ENCODE measurements around the gene CNTNAP2. TPM values are rescaled to one million over a fixed set of nuclear protein-coding genes. Genes with fewer than 3 reads are reported as not detected.

CNTNAP2 gene
- total and polyA plus RNA-seq, 3 donors from 2014 or later, result 4.3 to 6.1 (median 4.4) TPM

DNA sequence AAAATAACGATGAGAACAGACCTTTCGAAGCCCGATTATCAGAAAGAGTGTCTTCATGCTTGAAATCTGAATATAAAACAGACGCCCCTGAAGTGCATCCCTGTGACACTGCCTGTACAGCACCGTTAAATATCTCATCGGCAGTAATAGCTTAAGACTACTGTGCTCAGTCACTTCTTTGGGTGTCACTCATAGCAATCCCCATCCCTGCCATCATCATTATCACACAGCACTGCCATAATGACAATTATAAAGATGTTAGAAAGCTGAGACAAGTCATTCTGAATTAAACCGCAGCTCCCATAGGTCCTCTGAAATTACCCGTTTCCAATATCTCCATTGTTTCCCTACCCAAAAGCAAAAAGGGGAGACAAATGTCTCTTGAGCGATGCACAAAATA lies 1906.2 kb downstream of the CNTNAP2 start:
- no peaks in the 10 kb centered on the region for H3K4me1 ChIP-seq

DNA sequence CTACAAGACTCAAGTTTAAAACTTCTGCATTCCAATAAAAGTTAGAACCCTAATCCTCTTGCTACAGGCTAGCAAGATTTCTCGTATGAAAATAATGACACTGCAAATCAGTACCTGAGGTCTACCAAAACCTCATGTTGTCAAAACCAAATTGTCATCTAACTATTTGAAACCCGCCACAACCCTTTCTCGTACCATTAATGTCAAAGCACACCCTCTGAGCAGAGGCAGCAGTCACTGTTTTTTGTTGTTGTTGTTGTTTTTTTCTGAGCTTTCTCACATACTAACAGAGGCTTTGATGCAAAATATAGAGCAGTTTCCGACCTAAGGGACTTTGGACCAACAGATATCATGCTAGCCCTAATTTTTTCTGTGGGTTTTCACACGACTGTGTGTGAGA lies 1910.1 kb downstream of the CNTNAP2 start:
- H3K4me3 ChIP-seq, result no peak overlapping the region
- intact Hi-C loops (cut with DNase I; ENCODE audit: low total_unique reads), result no loop called here
- DNase-seq, result no peak
- no peak overlapping the region for H3K27ac ChIP-seq
- H3K36me3 ChIP-seq (ENCODE audit: low read depth, missing control alignments), result no peaks in the 10 kb centered on the region
- WGBS, 2 donors, result 79 to 89% methylated on average over 5 of the region's 5 CpGs
- TF ChIP-seq, protein P1, sequence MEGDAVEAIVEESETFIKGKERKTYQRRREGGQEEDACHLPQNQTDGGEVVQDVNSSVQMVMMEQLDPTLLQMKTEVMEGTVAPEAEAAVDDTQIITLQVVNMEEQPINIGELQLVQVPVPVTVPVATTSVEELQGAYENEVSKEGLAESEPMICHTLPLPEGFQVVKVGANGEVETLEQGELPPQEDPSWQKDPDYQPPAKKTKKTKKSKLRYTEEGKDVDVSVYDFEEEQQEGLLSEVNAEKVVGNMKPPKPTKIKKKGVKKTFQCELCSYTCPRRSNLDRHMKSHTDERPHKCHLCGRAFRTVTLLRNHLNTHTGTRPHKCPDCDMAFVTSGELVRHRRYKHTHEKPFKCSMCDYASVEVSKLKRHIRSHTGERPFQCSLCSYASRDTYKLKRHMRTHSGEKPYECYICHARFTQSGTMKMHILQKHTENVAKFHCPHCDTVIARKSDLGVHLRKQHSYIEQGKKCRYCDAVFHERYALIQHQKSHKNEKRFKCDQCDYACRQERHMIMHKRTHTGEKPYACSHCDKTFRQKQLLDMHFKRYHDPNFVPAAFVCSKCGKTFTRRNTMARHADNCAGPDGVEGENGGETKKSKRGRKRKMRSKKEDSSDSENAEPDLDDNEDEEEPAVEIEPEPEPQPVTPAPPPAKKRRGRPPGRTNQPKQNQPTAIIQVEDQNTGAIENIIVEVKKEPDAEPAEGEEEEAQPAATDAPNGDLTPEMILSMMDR (IDR thresholded peaks at IDR 0.05), result no peak
- TF ChIP-seq POLR2A (IDR thresholded peaks at IDR 0.05), result no peak
- no peaks in the 10 kb centered on the region for H3K9me3 ChIP-seq
- no peaks in the 10 kb centered on the region for H3K4me1 ChIP-seq
- no peaks in the 10 kb centered on the region for H3K27me3 ChIP-seq

More for the DNA sequence above, 1906.2 kb downstream of the CNTNAP2 start:
- 72 to 80% methylated on average over 9 of the region's 9 CpGs for WGBS, 2 donors
- Histone ChIP-seq H3K9me3 (no peaks in the 10 kb centered on the region), H3K4me3 (no peak overlapping the region), H3K36me3 (ENCODE audit: low read depth, missing control alignments) (no peaks in the 10 kb centered on the region), H3K27ac (no peak overlapping the region), H3K27me3 (no peaks in the 10 kb centered on the region)
- intact Hi-C loops (cut with DNase I; ENCODE audit: low total_unique reads), result no loop called here
- no peak for DNase-seq
- TF ChIP-seq POLR2A (IDR thresholded peaks at IDR 0.05), result no peak
- TF ChIP-seq, protein P1 (IDR thresholded peaks at IDR 0.05), result no peak

DNA sequence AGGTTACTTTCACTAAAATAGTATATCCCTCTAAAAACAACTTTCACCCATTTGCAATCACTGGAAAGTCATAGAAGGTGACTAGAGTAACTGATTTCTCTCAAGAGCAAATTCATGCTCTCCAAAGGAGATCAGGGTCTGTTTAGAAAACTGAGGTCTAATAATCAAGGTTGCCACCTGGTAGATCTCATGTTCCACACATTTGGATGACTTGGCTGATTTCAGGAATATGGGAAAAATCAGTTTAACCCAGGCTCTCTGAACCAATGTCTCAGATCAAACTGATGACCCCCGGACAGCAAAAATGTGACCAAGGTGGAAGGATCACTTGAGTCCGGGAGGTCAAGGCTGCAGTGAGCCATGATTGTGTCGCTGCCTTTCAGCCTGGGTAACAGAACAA lies 1911.6 kb downstream of the CNTNAP2 start:
- Histone ChIP-seq H3K27ac (no peak overlapping the region), H3K9me3 (no peaks in the 10 kb centered on the region), H3K27me3 (no peaks in the 10 kb centered on the region), H3K4me3 (no peak overlapping the region), H3K36me3 (ENCODE audit: low read depth, missing control alignments) (no peaks in the 10 kb centered on the region), H3K4me1 (no peaks in the 10 kb centered on the region)
- no peak for TF ChIP-seq POLR2A (IDR thresholded peaks at IDR 0.05)
- TF ChIP-seq, protein P1 (IDR thresholded peaks at IDR 0.05), result no peak
- WGBS, 2 donors, result 92 to 93% methylated on average over 3 of the region's 3 CpGs
- no peak for DNase-seq
- intact Hi-C loops (cut with DNase I; ENCODE audit: low total_unique reads), result no loop called here

DNA sequence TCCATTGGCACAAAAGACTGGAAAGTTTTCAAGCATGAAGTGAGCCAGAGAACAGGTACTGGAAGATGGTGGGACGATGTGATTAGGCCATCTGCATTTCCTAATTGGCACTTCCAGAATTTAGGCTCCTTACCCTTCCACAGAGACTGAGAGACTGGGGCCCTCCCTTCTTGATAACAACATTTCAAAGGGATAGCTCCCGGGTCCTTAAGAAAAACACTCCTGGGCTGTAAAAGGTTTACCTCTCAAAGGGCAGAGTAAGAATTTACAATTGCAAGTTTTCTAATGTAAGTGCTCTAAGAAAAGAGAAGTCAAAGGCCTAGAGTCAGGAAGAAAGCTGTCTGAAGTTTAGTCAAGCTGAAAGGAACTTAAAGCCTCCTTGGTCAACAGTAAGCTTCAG lies 1914.4 kb downstream of the CNTNAP2 start:
- WGBS, 2 donors, result 18 to 28% methylated on average over 2 of the region's 2 CpGs
- Histone ChIP-seq H3K27me3 (no peaks in the 10 kb centered on the region), H3K4me1 (no peaks in the 10 kb centered on the region), H3K4me3 (no peak overlapping the region), H3K9me3 (no peaks in the 10 kb centered on the region), H3K36me3 (ENCODE audit: low read depth, missing control alignments) (no peaks in the 10 kb centered on the region), H3K27ac (no peak overlapping the region)
- DNase-seq, result no peak
- no peak for TF ChIP-seq POLR2A (IDR thresholded peaks at IDR 0.05)
- TF ChIP-seq, protein P1 (IDR thresholded peaks at IDR 0.05), result no peak
- intact Hi-C loops (cut with DNase I; ENCODE audit: low total_unique reads), result no loop called here

DNA sequence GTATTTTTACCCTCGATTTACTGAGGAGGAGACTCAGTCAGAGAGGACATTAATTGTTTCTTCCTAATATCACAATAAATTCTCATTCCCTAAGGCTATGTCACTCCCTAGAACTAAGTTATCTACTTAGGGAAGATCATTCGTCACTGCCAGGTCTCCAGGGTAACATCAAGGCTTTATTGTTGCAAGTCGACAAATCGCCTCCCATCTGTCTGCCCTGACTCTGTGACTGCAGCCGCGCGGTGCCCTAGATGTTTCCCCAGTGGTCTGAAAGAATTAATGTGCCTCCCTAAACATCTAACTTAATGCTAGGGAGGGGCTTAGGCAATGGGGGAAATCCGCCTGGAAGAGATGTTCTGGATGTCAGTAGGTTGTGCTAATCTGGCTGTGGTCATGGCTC lies 1915.2 kb downstream of the CNTNAP2 start:
- Histone ChIP-seq H3K4me3 (no peak overlapping the region), H3K9me3 (no peaks in the 10 kb centered on the region), H3K36me3 (ENCODE audit: low read depth, missing control alignments) (no peaks in the 10 kb centered on the region), H3K27ac (no peak overlapping the region), H3K27me3 (no peaks in the 10 kb centered on the region), H3K4me1 (no peaks in the 10 kb centered on the region)
- intact Hi-C loops (cut with DNase I; ENCODE audit: low total_unique reads), result no loop called here
- 24 to 41% methylated on average over 8 of the region's 8 CpGs for WGBS, 2 donors
- no peak for TF ChIP-seq POLR2A (IDR thresholded peaks at IDR 0.05)
- TF ChIP-seq, protein P1 (IDR thresholded peaks at IDR 0.05), result no peak
- DNase-seq, result no peak

Data from testis (tissue), 3 donors.